GM21515 (cell line): ENCODE data around the gene KRTAP29-1.
"Not testable (repeated sequence)": the region's sequence is repeated elsewhere in the genome, so short reads cannot be mapped to it uniquely, and the experiment has no call there.

Experiments used
- ATAC-seq: cut with Tn5 transposase; IDR thresholded peaks from one replicate; pipeline ENCODE4 v1.9.1; 2021; ENCODE audit not compliant: unreplicated experiment

Gene KRTAP29-1

DNA sequence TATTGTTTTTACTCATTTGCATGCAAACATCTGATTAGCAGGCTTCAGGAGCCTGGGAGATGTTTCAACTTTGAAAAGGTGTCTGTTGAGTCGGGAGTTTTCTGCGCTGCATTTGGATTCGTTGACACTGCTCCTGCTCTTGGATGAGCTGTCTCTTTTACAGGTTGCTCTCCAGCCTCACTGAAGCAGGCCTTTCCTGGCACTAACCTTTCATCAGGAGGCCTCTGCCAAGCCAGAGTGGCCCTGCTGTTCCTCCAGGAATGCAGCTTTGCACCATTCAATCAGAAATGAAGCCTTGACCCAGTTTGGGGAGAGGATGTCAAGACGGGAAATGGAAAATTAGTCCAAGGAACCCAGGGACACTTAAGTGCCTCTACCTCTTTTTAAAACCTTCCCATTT, 330 bp upstream of the KRTAP29-1 start:
- no peak for ATAC-seq

DNA sequence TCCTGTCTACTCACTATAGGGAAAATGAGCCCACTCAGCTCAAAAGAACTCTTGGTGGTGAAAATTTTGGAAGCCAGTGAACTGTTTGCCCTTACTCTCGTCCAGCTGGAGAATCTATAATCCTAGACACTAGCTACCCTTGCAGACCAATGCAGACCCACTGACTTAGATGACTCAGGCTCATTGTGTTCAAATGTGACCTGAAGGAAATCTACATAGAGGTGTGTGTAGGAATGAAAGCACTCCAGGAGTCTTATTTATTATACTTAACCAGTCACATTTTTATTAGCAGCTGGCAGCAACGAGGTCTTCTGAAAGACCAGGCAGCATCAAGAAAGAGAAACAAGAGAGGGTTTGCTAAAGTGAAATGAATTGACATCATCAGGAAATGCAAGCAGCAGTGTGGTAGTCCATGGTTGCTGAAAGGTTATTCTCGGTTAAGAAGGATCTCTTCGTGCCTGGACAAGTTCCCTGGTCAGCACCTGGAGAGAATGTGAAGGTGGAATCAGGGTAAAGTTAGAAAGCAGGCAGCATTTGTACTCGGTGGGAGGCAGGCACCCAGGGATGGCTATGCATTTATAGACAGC, 1.4 kb downstream of the KRTAP29-1 start:
- no peak for ATAC-seq

DNA sequence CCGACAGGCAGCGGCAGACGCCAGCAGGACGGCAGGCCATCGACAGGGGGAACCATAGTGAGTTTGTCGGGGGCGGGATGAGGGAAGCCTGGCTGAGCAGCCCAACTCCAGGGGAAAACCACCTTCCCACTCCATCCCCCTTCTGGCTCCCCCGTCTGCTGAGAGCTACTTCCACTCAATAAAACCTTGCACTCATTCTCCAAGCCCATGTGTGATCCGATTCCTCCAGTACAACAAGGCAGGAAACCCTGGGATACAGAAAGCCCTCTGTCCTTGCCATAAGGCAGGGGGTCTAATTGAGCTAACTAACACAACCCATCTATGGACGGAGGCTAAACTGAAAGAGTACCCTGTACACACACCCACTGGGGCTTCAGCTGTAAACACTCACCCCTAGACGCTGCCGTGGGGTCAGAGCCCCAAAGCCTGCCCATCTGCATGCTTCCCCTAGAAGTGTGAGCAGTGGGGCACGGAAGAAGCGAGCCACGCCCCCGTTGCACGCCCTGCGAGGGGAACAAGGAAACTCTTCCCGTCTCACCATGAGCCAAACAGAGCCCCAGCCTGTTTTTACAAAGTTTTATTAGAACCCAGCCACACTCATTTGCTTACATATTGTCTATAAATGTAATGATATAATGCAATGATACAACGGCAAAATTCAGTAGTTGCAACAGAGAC, 4.1 kb downstream of the KRTAP29-1 start:
- ATAC-seq = no peak

DNA sequence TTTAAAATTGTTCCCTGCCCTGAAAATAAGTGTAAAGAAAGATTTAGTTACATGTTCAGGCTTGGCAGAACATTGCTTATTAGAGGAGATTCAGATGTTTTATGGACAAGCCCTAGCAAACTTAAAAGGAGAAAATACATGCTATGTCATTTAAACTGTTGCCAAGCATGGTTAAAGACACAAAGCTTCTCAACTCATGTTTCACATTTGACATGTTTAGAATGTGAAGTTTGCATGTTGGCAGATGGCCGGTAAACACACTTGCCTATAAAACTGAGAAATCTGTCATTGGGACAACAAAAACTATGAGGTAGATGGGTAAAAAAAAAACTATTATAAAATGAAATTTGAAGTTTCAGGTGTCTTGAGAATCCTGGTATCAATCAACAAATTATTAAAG, 5.8 kb downstream of the KRTAP29-1 start:
- ATAC-seq = no peak

DNA sequence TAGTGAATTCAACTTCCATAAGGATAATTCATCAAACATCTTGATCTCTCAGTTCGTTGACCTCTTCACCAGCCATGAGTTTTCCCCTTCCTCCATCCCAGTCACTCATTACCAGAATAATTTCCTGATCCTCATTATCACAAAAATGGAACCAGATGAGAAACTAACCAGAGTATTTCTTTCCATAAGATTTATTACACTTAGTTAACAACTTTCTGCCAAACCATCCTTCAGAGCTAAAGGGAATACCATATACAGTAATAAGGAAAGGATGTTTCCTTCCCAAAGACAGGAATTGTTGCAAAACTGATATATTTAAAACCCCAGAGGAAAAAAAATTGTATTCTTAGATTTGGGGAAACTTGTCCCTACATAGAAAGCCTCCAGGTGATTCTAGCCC, 8.6 kb downstream of the KRTAP29-1 start:
- ATAC-seq = no peak

DNA sequence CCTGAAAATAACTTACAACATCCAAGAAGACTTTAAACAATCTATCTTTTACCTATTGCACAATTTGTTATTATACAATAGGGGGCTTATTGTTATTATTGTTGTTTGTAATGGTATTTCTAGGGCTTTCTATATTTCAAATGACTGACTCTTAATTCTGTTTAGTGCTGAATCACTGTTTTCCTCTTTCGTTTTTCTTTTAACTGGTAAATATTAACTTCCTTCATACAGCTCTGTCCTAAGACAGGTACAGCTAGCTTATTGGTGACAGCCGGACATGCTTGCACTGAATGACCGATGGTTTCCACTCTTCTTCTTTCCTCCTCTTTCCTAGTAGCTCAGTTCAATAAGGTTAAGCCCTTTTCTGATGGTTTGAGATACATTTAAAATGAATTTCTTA, 15.6 kb downstream of the KRTAP29-1 start:
- no peak for ATAC-seq

DNA sequence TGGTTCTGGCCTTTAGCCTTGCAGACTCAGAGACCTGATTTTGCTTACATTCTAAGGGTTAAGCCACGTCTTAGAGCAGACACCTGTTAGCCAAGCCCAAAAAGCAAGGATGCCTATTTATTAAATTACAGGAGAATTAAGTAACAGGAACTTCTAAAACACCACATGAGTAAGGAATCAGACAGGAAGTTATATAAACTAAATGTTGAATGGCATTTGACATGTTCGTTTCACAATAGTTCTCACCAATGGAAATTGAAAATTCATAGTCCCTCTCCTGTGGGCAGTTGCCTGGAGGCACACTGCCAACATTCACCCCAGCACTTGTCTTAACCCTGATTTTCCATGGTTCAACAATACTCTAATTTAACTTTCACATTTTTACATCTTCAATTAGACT, 18.1 kb downstream of the KRTAP29-1 start:
- no peak for ATAC-seq

DNA sequence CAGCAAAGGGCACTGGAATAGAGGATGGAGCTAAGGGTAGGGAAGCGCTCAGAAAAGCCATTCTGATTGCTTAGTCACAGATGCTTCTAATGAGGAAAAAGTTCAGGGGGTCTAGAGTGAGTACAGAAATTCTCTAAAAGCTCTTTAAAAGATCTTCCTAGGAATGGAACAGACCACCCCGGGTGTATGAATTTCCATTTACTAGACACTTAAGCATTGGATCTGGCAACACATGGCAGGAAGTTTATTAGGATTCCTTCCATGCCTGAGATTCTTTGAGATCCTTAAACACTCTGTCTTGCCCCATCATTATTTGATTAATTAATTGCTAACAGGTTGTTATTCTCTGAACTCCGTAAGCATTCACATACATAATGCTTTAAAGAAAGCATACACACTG, 18.6 kb downstream of the KRTAP29-1 start:
- ATAC-seq = no peak

DNA sequence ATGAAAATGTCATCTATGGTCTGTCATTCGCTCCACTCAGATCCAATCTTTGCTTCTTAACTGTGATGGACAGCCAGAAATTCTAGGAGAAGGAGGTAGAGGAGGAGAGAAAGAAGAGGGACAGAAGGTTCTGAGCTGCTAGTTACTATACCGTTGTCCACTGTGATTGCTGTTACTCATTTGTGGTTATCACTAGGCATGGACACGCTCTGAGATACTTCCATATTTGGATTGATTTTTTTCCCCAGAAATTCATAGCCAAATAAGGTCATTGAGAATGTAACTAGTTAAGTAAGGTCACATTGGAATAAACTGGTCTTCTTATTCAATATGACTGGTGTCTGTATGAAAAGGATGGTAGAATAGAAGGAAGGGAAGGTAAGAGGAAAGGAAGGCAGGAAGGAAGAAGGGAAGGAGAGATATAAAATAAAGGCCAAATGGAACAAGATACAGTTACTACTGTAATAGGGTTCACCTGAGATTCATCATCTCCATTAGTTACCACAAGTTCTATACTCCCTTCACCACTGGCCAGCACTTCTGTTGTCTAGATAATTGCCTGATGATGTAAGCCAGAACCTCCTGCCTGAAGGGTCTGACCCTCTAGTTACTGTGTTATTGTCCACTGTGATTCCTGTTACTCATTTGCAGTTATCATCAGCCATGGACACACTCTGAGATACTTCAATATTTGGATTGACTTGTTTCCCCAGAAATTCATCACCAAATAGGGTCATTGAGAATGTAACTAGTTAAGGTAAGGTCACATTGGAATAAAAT, 24.3 kb downstream of the KRTAP29-1 start:
- ATAC-seq = no peak

DNA sequence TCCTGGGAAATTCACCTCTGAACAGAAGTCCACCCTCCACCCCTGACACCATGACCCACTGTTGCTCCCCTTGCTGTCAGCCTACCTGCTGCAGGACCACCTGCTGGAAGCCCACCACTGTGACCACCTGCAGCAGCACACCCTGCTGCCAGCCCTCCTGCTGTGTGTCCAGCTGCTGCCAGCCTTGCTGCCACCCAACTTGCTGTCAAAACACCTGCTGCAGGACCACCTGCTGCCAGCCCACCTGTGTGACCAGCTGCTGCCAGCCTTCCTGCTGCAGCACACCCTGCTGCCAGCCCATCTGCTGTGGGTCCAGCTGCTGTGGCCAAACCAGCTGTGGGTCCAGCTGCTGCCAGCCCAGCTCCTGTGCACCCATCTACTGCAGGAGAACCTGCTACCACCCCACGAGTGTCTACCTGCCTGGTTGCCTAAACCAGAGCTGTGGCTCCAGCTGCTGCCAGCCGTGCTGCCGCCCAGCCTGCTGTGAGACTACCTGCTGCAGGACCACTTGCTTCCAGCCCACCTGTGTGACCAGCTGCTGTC, 26.9 kb downstream of the KRTAP29-1 start, which contains the start of gene KRTAP9-7:
Gene KRTAP9-7 (plus strand): TSS at position 51 of the 543 bp plus-strand sequence. CDS start 0 bp downstream, at position 51.
- ATAC-seq = not testable (repeated sequence)

DNA sequence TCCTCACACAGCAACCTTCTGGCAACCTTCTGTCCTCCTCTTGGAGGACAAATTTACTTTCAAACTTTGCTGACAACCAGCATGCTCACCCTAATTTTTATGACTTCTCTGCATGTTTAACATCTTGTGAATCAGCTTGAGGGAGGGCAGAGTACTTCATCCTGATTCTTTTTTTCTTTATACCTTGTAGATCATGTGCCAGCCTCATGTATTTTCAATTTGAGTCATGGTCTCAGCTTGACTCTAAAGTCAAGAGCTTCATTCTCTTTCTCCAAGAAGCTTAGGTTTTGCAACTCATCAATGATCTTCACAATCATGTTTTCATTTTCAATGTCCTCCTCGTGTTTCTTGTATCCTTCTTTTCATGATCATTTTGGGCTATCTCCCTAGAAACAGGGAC, 30.8 kb downstream of the KRTAP29-1 start:
- ATAC-seq = no peak

DNA sequence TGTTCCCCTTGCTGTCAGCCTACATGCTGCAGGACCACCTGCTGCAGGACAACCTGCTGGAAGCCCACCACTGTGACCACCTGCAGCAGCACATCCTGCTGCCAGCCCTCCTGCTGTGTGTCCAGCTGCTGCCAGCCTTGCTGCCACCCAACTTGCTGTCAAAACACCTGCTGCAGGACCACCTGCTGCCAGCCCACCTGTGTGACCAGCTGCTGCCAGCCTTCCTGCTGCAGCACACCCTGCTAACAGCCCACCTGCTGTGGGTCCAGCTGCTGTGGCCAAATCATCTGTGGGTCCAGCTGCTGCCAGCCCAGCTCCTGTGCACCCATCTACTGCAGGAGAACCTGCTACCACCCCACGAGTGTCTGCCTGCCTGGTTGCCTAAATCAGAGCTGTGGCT, 31.3 kb downstream of the KRTAP29-1 start:
- not testable (repeated sequence) for ATAC-seq

DNA sequence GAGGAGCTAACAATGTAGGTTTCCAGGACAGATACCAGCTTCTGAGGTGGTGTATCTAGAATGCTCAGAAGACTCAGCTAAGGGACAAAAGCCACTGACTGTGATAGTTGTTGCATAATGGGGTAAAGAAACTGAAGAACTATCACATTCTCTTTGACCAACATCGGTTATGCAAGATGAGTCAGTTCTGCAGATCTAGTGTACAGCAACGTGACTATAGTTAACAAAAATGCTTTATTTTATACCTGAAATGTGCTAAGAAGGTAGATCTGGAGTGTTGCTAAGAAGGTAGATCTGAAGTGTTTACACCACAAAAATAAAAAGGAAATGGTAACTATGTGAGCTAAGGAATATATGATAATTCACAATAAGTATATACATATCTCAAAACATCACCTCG, 34.9 kb downstream of the KRTAP29-1 start:
- no peak for ATAC-seq

DNA sequence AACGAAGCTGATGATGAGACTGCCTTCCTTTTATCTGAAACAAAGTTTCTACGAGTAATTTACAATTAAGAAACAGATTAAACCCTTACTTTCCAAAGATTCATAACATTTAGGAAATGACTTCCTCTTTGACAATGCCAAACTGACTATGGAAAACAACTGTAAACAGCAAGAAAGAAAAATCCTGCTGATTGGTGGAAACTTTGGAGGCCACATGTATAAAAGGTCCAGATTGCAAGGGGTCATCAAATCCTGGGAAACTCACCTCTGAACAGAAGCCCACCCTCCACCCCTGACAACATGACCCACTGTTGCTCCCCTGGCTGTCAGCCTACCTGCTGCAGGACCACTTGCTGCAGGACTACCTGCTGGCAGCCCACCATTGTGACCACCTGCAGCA, 37.6 kb downstream of the KRTAP29-1 start, which contains the start of gene KRTAP9-6:
Gene KRTAP9-6 (plus strand): TSS at position 301 of the 400 bp plus-strand sequence. CDS start 0 bp downstream, at position 301.
- no peak for ATAC-seq

DNA sequence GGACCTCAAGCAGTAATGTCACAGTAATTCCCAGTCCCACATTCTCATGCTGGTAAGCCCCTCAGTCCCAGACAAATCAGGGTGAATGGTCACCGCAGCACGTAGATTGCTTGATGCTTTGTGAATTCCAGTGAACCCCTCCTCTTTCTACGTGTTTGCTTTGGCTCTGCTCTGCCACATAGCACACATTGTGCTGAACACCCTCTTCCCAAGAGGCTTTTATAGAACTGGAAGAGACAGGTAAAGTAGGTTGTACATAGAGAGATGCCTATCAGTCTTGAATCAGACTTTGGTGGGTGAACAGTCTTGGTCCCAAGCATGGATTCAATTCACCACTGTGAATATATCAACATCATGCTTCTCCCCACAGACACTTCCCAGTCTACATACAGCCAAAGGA, 38.1 kb downstream of the KRTAP29-1 start:
- ATAC-seq = no peak

DNA sequence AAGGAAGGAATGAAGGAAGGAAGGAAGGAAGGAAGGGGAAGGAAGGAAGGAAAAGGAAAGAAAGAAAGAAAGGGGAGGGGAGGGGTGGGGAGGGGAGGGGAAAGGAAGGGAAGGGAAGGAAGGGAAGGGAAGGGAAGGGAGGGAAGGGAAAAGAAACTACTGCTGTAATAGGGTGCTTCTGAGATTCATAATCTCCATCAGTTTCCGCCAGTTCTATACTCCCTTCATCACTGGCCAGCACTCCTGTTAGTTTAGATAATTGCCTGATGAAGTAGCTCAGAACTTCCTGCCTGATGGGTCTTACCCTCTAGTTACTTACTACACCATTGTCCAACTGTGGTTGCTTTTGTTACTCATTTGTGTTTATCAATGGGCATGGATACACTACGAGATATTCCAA, 39.4 kb downstream of the KRTAP29-1 start:
- no peak for ATAC-seq

DNA sequence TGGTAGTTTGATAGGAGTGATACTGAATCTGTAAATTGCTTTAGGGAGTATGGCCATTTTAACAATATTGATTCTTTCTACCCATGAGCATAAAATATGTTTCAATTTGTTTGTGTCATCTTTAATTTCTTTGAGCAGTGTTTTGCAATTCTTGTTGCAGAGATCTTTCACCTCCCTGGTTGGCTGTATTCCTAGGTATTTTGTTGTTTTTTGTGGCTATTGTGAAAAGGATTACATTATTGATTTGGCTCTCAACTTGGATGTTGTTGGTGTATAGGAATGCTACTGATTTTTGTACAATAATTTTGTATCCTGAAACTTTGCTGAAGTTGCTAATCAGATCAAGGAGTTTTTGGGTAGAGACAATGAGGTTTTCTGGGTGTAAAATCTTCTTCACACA, 44.2 kb downstream of the KRTAP29-1 start:
- no peak for ATAC-seq

DNA sequence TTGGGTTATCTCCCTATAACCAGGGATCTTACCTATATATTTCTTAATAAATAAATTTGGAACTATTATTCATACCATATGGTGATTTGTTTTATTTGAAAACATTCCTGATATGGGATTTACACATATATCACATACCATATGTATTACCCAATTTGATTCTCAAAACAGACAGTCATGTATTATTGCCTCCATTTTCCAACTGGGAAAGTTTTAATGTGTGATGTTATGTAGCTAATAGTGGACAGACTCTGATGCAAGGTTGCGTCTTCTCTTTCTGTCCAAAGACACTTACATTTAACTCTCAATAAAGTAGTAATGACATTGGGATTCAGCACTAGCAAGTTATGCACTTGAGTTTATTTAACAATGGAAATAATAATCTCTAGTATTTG, 46.4 kb downstream of the KRTAP29-1 start:
- no peak for ATAC-seq

DNA sequence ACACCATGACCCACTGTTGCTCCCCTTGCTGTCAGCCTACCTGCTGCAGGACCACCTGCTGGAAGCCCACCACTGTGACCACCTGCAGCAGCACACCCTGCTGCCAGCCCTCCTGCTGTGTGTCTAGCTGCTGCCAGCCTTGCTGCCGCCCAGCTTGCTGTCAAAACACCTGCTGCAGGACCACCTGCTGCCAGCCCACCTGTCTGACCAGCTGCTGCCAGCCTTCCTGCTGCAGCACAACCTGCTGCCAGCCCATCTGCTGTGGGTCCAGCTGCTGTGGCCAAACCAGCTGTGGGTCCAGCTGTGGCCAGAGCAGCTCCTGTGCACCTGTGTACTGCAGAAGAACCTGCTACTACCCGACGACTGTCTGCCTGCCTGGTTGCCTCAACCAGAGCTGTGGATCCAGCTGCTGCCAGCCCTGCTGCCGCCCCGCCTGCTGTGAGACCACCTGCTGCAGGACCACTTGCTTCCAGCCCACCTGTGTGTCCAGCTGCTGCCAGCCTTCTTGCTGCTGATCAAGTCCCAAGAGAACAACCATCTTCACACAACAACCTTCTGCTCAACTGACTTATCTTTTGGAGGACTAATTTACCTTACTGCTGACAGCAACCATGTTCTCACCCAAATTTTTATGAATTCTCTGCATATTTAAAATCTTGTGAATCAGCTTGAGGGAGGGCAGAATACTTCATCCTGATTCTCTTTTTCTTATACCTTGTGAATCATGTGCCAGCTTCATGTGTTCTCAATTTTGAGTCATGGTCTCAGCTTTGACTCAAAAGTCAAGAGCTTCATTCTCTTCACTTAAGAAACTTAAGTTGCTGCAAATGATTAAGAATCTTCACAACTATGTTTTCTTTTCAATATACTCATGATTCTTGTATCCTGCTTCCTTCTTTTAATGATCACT, 47.0 kb downstream of the KRTAP29-1 start, which contains the start of gene KRTAP9-9:
Gene KRTAP9-9 (plus strand): TSS at position 4 of the 910 bp plus-strand sequence.
- ATAC-seq = not testable (repeated sequence)

DNA sequence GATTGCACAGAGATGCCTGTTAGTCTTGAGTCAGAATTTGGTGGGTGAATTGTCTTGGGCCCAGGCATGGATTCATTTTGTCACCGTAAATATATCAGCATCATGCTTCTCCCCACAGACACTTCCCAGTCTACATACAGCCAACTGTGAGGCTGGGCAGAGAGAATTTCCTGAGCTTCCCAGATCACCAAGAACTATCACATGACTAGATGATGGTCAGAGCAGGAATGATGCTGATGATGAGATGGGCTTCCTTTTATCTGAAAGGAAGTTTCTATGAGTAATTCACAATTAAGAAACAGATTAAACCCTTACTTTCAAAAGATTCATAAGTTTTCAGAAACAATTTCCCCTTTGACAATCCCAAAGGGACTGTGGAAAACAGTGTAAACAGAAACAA, 47.8 kb downstream of the KRTAP29-1 start:
- ATAC-seq = no peak
